Measurements from ENCODE around the gene POLR1G. TPM values are rescaled to one million over a fixed set of nuclear protein-coding genes. Genes with fewer than 3 reads are reported as not detected.

The POLR1G gene, protein sequence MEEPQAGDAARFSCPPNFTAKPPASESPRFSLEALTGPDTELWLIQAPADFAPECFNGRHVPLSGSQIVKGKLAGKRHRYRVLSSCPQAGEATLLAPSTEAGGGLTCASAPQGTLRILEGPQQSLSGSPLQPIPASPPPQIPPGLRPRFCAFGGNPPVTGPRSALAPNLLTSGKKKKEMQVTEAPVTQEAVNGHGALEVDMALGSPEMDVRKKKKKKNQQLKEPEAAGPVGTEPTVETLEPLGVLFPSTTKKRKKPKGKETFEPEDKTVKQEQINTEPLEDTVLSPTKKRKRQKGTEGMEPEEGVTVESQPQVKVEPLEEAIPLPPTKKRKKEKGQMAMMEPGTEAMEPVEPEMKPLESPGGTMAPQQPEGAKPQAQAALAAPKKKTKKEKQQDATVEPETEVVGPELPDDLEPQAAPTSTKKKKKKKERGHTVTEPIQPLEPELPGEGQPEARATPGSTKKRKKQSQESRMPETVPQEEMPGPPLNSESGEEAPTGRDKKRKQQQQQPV
- total RNA-seq, result 5.6 and 7.1 TPM in 2 replicates

DNA sequence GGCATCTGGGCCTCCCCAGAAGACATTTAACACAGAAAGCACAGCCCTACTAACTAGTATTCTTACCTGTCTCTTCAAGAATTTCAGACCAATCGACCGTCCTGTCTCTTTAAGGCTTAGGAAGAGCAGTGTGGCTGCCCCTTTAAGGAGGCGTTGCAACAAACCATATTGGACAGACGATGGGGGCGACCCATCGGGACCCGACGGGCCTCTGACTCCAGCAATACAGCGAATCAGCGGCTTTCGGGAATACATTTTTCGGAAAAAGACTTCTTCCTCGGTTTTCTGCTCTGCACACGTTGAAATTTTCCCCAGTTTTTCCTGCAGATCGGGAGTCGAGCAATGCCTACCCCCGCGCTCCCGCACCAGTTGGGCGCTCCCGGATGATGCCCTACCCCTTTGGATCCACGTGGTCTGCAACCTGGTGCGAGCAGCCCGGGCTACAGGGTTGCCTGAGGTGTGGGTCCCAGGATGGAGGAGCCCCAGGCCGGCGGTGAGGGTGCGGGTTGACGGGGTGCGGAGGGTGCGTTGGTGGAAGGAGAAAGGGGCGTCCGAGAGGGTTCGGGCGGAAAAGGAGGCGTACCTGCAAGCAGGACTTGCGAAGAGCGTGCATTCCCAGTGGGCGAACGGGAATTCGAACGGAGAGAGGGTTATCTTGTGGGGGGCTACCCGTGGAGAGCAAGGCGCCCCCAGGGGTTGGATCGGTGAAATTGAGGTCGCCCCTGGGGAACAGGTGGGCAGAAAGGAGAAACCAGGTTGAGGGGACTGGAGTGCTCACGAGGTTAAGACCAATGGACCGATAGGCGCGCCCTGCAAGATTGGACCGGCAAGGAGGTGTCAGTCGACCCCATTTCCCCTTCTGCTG is at the start of gene POLR1G:
TSS of gene POLR1G (plus strand) at position 419 of the 865 bp plus-strand sequence. CDS start at position 472, 53 bp downstream.

DNA sequence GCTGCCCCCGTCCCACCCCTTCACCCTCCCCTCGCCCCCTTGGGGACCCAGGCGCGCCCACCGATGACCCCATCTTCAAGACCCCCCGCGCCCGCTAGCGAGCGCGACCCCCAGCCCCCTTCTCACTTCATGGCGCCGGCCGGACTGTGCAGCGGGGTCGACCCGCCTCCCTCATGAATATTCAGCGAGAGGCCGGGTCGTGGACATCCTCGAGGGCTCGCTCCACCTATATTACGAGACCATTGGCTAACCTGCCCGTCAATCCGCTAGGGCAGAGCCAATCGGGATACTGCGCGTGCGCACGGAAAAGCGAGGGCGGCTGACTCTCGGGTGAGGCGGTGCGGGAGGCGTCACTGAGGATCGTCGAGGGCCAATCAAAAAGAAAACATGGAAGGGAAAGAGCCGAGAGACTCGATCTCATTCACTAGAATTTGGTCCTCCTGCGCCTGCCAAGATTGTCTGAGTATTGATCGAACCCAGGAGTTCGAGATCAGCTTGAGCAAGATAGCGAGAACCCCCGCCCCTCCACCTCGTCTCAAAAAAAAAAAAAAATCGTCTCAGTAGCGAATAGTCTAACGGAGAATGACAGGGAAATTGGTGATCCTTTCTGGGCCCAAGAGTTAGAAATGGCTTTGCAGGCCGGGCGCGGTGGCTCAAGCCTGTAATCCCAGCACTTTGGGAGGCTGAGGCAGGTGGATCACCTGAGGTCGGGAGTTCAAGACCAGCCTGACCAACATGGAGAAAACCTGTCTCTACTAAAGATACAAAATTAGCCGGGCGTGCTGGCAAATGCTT is 35.8 kb upstream of the POLR1G start, which contains the start of gene ERCC2:
TSS of gene ERCC2 (minus strand) at position 164 of the 795 bp plus-strand sequence. CDS start at position 131, 33 bp downstream.

DNA sequence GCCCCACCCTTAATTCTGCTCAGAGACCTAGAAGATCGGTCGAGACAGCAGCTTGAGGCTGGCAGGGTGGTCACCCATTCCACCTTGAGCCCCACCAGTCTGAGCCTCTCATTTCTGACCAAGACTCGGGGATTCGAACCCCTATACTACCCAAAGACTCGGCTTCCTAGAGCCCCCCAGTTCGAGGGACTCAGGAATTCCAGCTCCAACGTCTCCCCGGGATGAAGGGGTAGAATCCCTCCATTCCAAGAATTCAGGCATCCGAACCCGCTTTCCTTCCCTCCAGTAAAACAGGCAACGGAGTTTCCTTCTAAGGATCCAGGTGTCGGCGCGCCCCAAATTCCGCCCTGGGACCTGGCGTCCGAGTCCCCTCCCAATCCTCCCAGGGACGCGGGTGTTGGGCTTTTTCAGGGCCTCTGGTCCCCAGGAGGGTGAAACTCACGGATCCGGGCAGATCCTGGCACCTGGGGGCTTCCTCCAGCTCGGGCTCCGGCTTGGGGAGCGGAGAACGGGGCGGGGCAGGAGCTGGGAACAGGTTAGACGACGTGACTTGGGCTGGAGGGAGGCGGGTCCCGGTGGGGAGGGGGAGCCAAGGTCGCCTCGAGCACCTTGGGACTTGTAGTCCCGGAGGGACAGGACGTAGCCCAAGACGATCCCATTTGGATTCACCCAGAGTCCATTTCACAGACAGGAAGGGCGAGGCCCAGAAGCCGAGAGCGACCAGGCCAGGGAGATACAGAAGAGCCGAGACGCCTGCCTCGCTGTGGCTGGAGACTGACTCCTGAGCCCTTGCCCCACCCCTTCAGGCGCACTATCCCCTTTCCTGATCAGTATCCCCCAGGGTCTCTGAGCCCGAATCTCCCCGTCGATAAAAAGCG is 1.6 kb upstream of the POLR1G start, which contains the start of gene PPP1R13L:
TSS of gene PPP1R13L (minus strand) at position 513 of the 878 bp plus-strand sequence. CDS start 6,751 bp downstream, outside the sequence.

DNA sequence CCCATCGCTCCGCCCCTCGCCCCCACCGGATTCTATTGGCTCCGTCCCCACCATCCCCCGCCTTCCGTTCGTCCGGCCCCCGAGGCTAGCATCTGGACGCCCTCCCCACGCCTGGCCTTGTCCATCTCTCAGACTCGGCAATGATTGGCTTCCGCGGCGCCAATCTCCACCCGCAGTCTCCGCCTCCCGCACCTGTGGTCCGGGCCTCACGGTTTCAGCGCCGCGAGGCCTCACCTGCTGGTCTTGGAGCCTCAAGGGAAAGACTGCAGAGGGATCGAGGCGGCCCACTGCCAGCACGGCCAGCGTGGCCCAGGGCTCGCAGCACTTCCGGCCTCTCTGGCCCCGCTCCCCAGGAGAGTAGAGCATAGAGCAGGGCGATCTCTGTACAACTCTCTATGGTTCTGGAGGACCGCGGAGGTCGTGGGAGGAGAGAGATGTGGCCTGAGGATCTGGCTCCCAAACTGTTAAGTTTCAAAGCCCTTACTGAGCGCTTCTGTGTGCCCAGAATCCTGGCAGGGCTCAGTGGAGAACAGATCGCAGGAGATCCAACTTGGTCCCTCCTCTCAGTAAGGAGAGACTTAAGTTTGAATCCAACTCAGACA is 17.2 kb downstream of the POLR1G start, which contains the start of gene ERCC1:
TSS of gene ERCC1 (minus strand) at position 329 of the 602 bp plus-strand sequence. CDS start 543 bp downstream, outside the sequence.

Other genes starting within 250 kb of the POLR1G start
- gene NKPD1, start 245.7 kb upstream of the POLR1G start, total RNA-seq, result 0.11 and 0.17 TPM in 2 replicates
- 40.7 and 44.5 TPM in 2 replicates for gene TRAPPC6A, start 228.4 kb upstream of the POLR1G start, total RNA-seq
- 2.3 and 3.3 TPM in 2 replicates for gene BLOC1S3, start 227.9 kb upstream of the POLR1G start, total RNA-seq
- 0.54 and 1.3 TPM in 2 replicates for gene EXOC3L2, start 161.2 kb upstream of the POLR1G start, total RNA-seq
- gene MARK4, start 155.4 kb upstream of the POLR1G start, total RNA-seq, result 14.7 and 15.1 TPM in 2 replicates
- gene CKM, start 83.8 kb upstream of the POLR1G start, total RNA-seq, result not detected in 2 replicates
- gene KLC3, start 65.9 kb upstream of the POLR1G start, total RNA-seq, result 0.43 TPM in 2 replicates
- gene ERCC2, start 36.1 kb upstream of the POLR1G start, total RNA-seq, result 10.5 and 13.1 TPM in 2 replicates
- gene PPP1R13L, start 1.6 kb upstream of the POLR1G start, total RNA-seq, result 8.4 and 14.7 TPM in 2 replicates
- gene ERCC1, start 17.3 kb downstream of the POLR1G start, total RNA-seq, result 41.5 and 50.4 TPM in 2 replicates
- 16.9 and 90.1 TPM in 2 replicates for gene FOSB, start 61.4 kb downstream of the POLR1G start, total RNA-seq
- gene RTN2, start 90.4 kb downstream of the POLR1G start, total RNA-seq, result 8.8 and 15.4 TPM in 2 replicates
- 0.52 and 0.54 TPM in 2 replicates for gene PPM1N, start 91.8 kb downstream of the POLR1G start, total RNA-seq
- gene VASP, start 100.8 kb downstream of the POLR1G start, total RNA-seq, result 42.6 and 49.3 TPM in 2 replicates
- gene OPA3, start 178.2 kb downstream of the POLR1G start, total RNA-seq, result 4.9 and 5.2 TPM in 2 replicates
- gene GPR4, start 195.6 kb downstream of the POLR1G start, total RNA-seq, result 0.86 and 1.3 TPM in 2 replicates
- gene EML2, start 232.8 kb downstream of the POLR1G start, total RNA-seq, result 12.8 and 15.8 TPM in 2 replicates

Measured in dermis lymphatic vessel endothelial cell (primary cell).